Liver (tissue), 9 donors: ENCODE measurements around the gene RNF220. TPM values are rescaled to one million over a fixed set of nuclear protein-coding genes. Genes with fewer than 3 reads are reported as not detected.

Experiments
- DNase-seq: peaks from one replicate; pipeline ENCODE4 v3.0.0-alpha.2; 2017; ENCODE audit warnings: low spot score
- H3K27ac ChIP-seq, 2 donors: one replicate each; pipeline ENCODE4 v1.7.0; 2013; ENCODE audit warnings: inconsistent platforms in 2 of 2, low read length in 2 of 2, control low read depth in 1 of 2, low read depth in 1 of 2, mild to moderate bottlenecking in 1 of 2
- H3K27me3 ChIP-seq, 4 donors: one replicate each; pipeline versions ENCODE4 v1.6.1 to v1.7.0; 2013; ENCODE audit warnings: low read length in 3 of 4, inconsistent platforms in 1 of 4, mild to moderate bottlenecking in 1 of 4, moderate library complexity in 1 of 4; ENCODE audit not compliant: control insufficient read depth in 4 of 4, insufficient read depth in 4 of 4
- H3K36me3 ChIP-seq, 4 donors: one replicate each; pipeline versions ENCODE4 v1.6.1 to v1.7.0; 2013; ENCODE audit warnings: low read length in 3 of 4, mild to moderate bottlenecking in 3 of 4, low read depth in 1 of 4, moderate library complexity in 1 of 4; ENCODE audit not compliant: control insufficient read depth in 4 of 4, insufficient read depth in 3 of 4
- H3K4me1 ChIP-seq, 4 donors: one replicate each; pipeline versions ENCODE4 v1.6.1 to v1.7.0; 2013; ENCODE audit warnings: low read length in 3 of 4, mild to moderate bottlenecking in 3 of 4, moderate library complexity in 1 of 4; ENCODE audit not compliant: control insufficient read depth in 4 of 4, insufficient read depth in 4 of 4
- H3K4me3 ChIP-seq, 3 donors: one replicate each; pipeline versions ENCODE4 v1.6.1 to v1.7.0; 2013; ENCODE audit warnings: low read length in 3 of 3, control low read depth in 1 of 3, low read depth in 1 of 3, mild to moderate bottlenecking in 1 of 3
- H3K9ac ChIP-seq, 2 donors: one replicate each; pipeline ENCODE4 v1.7.0; 2013; ENCODE audit warnings: low read length in 2 of 2, mild to moderate bottlenecking in 2 of 2, moderate library complexity in 2 of 2, control low read depth in 1 of 2, low read depth in 1 of 2
- H3K9me3 ChIP-seq, 4 donors: one replicate each; pipeline versions ENCODE4 v1.6.1 to v1.7.0; 2013; ENCODE audit warnings: low read length in 3 of 4; ENCODE audit not compliant: control insufficient read depth in 4 of 4
- ATF3 ChIP-seq: IDR thresholded peaks from 2 replicates; pipeline ENCODE4 v1.6.1; 2016; ENCODE audit warnings: antibody characterized with exemption
- EGR1 ChIP-seq, 2 donors: IDR thresholded peaks; 2 replicates each; pipeline ENCODE4 v1.6.1; 2016 to 2018; ENCODE audit warnings: antibody characterized with exemption in 2 of 2, low read depth in 2 of 2
- FOXA1 ChIP-seq: IDR thresholded peaks from 2 replicates; pipeline ENCODE4 v1.6.1; 2016; ENCODE audit warnings: antibody characterized with exemption
- FOXA2 ChIP-seq: IDR thresholded peaks from 2 replicates; pipeline ENCODE4 v1.6.1; 2016; ENCODE audit warnings: antibody characterized with exemption
- GABPA ChIP-seq, 2 donors: IDR thresholded peaks in 1 of 2; conservative IDR thresholded peaks in 1 of 2; 2 replicates each; pipeline ENCODE4 v1.6.1; 2016; ENCODE audit warnings: antibody characterized with exemption in 2 of 2, mild to moderate bottlenecking in 1 of 2, moderate library complexity in 1 of 2
- HNF4A ChIP-seq, 2 donors: conservative IDR thresholded peaks; 2 replicates each; pipeline ENCODE4 v1.6.1; 2016; ENCODE audit warnings: antibody characterized with exemption in 2 of 2, mild to moderate bottlenecking in 2 of 2
- HNF4G ChIP-seq: IDR thresholded peaks from 2 replicates; pipeline ENCODE4 v1.6.1; 2016; ENCODE audit warnings: antibody characterized with exemption
- JUND ChIP-seq, 2 donors: IDR thresholded peaks; 2 replicates each; pipeline ENCODE4 v1.6.1; 2016; ENCODE audit warnings: antibody characterized with exemption in 2 of 2
- MAX ChIP-seq: IDR thresholded peaks from 2 replicates; pipeline ENCODE4 v1.6.1; 2016; ENCODE audit warnings: antibody characterized with exemption
- NR2F2 ChIP-seq: IDR thresholded peaks from 2 replicates; pipeline ENCODE4 v1.6.1; 2016; ENCODE audit warnings: antibody characterized with exemption
- RAD21 ChIP-seq, 2 donors: IDR thresholded peaks; 2 replicates each; pipeline ENCODE4 v1.6.1; 2016; ENCODE audit warnings: antibody characterized with exemption in 2 of 2, mild to moderate bottlenecking in 2 of 2
- RXRA ChIP-seq, 2 donors: IDR thresholded peaks; 2 replicates each; pipeline ENCODE4 v1.6.1; 2017 to 2018; ENCODE audit warnings: antibody characterized with exemption in 2 of 2, mild to moderate bottlenecking in 1 of 2
- SP1 ChIP-seq: IDR thresholded peaks from 2 replicates; pipeline ENCODE4 v1.6.1; 2018; ENCODE audit warnings: antibody characterized with exemption, mild to moderate bottlenecking
- YY1 ChIP-seq: IDR thresholded peaks from 2 replicates; pipeline ENCODE4 v1.6.1; 2016; ENCODE audit warnings: antibody characterized with exemption, mild to moderate bottlenecking
- polyA plus RNA-seq, 2 donors: library from polyadenylated mRNA; stranded (reverse) in 1 of 2; unstranded in 1 of 2; fragments of 200-250 nt in 1 of 2; fragments of >200 nt in 1 of 2; fragmentation: Nextera tagmentation in 1 of 2; extraction: Ambion mirVana in 1 of 2; gene quantifications; one replicate each; pipeline versions ENCODE4 v1.2.1 to v1.2.3, GENCODE V29; 2013 to 2015
- total RNA-seq, 2 donors: library from RNA; depleted of rRNA; stranded (reverse); fragments of >200 nt; gene quantifications; one replicate each; pipeline ENCODE4 v1.2.3, GENCODE V29; 2014
- TF ChIP-seq, protein P1 (sequence below): IDR thresholded peaks from 2 replicates; pipeline ENCODE4 v1.6.1; 2016; ENCODE audit warnings: antibody characterized with exemption
- TF ChIP-seq, protein P2 (sequence below): fragments of 150-350 bp; IDR thresholded peaks from 2 replicates; pipeline ENCODE4 v1.5.1; 2017; ENCODE audit warnings: improper control_type of control experiment, low read depth, low read length; ENCODE audit not compliant: missing input control
- TF ChIP-seq, protein P3 (sequence below): IDR thresholded peaks from 2 replicates; pipeline ENCODE4 v1.6.1; 2016; ENCODE audit warnings: antibody characterized with exemption, mild to moderate bottlenecking
- donor health status: healthy.
- donor health status: healthy.
- donor health status: healthy.
- donor health status: healthy.
- donor health status: healthy.

RNF220 gene
- total and polyA plus RNA-seq, 4 donors = 18.2 to 35.8 (median 26.1) TPM

GRCh38 chr1:44368471-44369151 is 36.4 kb upstream of the RNF220 start (continued):
- TF ChIP-seq, protein P1, sequence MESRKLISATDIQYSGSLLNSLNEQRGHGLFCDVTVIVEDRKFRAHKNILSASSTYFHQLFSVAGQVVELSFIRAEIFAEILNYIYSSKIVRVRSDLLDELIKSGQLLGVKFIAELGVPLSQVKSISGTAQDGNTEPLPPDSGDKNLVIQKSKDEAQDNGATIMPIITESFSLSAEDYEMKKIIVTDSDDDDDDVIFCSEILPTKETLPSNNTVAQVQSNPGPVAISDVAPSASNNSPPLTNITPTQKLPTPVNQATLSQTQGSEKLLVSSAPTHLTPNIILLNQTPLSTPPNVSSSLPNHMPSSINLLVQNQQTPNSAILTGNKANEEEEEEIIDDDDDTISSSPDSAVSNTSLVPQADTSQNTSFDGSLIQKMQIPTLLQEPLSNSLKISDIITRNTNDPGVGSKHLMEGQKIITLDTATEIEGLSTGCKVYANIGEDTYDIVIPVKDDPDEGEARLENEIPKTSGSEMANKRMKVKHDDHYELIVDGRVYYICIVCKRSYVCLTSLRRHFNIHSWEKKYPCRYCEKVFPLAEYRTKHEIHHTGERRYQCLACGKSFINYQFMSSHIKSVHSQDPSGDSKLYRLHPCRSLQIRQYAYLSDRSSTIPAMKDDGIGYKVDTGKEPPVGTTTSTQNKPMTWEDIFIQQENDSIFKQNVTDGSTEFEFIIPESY = no peak
- TF ChIP-seq FOXA2 (no peak), HNF4G (no peak), GABPA (IDR thresholded peaks at IDR 0.05 in 1 of 2, conservative IDR thresholded peaks at IDR 0.05 in 1 of 2) (no peak), HNF4A (conservative IDR thresholded peaks at IDR 0.05) (no peak), YY1 (no peak), NR2F2 (no peak)
- TF ChIP-seq, protein P2, sequence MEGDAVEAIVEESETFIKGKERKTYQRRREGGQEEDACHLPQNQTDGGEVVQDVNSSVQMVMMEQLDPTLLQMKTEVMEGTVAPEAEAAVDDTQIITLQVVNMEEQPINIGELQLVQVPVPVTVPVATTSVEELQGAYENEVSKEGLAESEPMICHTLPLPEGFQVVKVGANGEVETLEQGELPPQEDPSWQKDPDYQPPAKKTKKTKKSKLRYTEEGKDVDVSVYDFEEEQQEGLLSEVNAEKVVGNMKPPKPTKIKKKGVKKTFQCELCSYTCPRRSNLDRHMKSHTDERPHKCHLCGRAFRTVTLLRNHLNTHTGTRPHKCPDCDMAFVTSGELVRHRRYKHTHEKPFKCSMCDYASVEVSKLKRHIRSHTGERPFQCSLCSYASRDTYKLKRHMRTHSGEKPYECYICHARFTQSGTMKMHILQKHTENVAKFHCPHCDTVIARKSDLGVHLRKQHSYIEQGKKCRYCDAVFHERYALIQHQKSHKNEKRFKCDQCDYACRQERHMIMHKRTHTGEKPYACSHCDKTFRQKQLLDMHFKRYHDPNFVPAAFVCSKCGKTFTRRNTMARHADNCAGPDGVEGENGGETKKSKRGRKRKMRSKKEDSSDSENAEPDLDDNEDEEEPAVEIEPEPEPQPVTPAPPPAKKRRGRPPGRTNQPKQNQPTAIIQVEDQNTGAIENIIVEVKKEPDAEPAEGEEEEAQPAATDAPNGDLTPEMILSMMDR = no peak

DNA sequence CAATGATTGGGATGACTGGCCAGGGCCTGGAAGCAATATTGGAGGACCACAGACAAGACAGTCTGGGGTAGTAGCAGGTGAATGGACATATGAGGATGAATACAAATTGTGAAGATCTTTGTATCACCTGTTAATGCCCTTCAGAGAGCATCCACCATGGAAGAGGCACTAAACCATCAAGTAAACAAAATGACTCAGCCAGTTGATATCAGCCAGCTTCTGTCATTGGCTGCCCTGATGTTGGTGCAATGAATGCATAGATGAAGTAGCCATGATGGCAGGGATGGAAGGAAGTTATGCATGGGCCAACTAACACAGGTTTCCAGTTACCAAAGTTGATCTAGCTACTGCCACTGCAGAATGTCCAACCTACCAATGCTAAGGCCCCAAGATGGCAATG is 33.8 kb upstream of the RNF220 start:
- H3K4me3 ChIP-seq = no peak overlapping the region
- H3K4me1 ChIP-seq = no peaks in the 10 kb centered on the region
- no peaks in the 10 kb centered on the region for H3K36me3 ChIP-seq
- no peak overlapping the region for H3K9ac ChIP-seq
- no peak for TF ChIP-seq JUND (IDR thresholded peaks at IDR 0.05)
- TF ChIP-seq, protein P2 = no peak
- TF ChIP-seq RXRA (IDR thresholded peaks at IDR 0.05) = no peak
- no peak for TF ChIP-seq FOXA2
- no peak for TF ChIP-seq FOXA1
- TF ChIP-seq ATF3 = no peak
- TF ChIP-seq, protein P3, sequence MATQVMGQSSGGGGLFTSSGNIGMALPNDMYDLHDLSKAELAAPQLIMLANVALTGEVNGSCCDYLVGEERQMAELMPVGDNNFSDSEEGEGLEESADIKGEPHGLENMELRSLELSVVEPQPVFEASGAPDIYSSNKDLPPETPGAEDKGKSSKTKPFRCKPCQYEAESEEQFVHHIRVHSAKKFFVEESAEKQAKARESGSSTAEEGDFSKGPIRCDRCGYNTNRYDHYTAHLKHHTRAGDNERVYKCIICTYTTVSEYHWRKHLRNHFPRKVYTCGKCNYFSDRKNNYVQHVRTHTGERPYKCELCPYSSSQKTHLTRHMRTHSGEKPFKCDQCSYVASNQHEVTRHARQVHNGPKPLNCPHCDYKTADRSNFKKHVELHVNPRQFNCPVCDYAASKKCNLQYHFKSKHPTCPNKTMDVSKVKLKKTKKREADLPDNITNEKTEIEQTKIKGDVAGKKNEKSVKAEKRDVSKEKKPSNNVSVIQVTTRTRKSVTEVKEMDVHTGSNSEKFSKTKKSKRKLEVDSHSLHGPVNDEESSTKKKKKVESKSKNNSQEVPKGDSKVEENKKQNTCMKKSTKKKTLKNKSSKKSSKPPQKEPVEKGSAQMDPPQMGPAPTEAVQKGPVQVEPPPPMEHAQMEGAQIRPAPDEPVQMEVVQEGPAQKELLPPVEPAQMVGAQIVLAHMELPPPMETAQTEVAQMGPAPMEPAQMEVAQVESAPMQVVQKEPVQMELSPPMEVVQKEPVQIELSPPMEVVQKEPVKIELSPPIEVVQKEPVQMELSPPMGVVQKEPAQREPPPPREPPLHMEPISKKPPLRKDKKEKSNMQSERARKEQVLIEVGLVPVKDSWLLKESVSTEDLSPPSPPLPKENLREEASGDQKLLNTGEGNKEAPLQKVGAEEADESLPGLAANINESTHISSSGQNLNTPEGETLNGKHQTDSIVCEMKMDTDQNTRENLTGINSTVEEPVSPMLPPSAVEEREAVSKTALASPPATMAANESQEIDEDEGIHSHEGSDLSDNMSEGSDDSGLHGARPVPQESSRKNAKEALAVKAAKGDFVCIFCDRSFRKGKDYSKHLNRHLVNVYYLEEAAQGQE = no peak
- TF ChIP-seq MAX = no peak
- TF ChIP-seq EGR1 (IDR thresholded peaks at IDR 0.05; ENCODE audit: low read depth in 2 of 2) = no peak
- TF ChIP-seq YY1 = no peak
- TF ChIP-seq HNF4G = no peak
- no peak for TF ChIP-seq RAD21 (IDR thresholded peaks at IDR 0.05)
- TF ChIP-seq HNF4A (conservative IDR thresholded peaks at IDR 0.05) = no peak
- TF ChIP-seq NR2F2 = no peak
- TF ChIP-seq, protein P1 = no peak
- no peak for TF ChIP-seq SP1
- H3K9me3 ChIP-seq = no peaks in the 10 kb centered on the region
- H3K27me3 ChIP-seq = no peaks in the 10 kb centered on the region
- DNase-seq = no peak
- H3K27ac ChIP-seq = no peak overlapping the region
